ENCODE results near the gene ALAS1.

The ALAS1 gene

GRCh38 chr3:52202384-52203077, 4.6 kb downstream of the ALAS1 start:
- no peak for DNase-seq

- no peak for DNase-seq
Measured at GRCh38 chr3:52203701-52204100, 5.7 kb downstream of the ALAS1 start.

- DNase-seq = peak; percentile 46
Measured at GRCh38 chr3:52204337-52205073, 6.5 kb downstream of the ALAS1 start.

- DNase-seq = no peak
Measured at GRCh38 chr3:52205727-52206372, 7.9 kb downstream of the ALAS1 start.

- no peak for DNase-seq
Measured at GRCh38 chr3:52208556-52208955, 10.6 kb downstream of the ALAS1 start.

GRCh38 chr3:52210037-52210436, 12.1 kb downstream of the ALAS1 start:
- DNase-seq = no peak

- DNase-seq = no peak
Measured at GRCh38 chr3:52210550-52211046, 12.6 kb downstream of the ALAS1 start.

GRCh38 chr3:52211268-52211891, 13.4 kb downstream of the ALAS1 start:
- no peak for DNase-seq

- DNase-seq = no peak
Measured at GRCh38 chr3:52213005-52213404, 15.0 kb downstream of the ALAS1 start.

GRCh38 chr3:52213901-52214300, 15.9 kb downstream of the ALAS1 start:
- no peak for DNase-seq

- DNase-seq = no peak
Measured at GRCh38 chr3:52215351-52215750, 17.4 kb downstream of the ALAS1 start.

- peak; percentile 51 for DNase-seq
Measured at GRCh38 chr3:52216585-52217408, 18.8 kb downstream of the ALAS1 start.

GRCh38 chr3:52217409-52217805, 19.4 kb downstream of the ALAS1 start:
- no peak for DNase-seq

GRCh38 chr3:52218026-52218425, 20.1 kb downstream of the ALAS1 start:
- DNase-seq = no peak

GRCh38 chr3:52218454-52218853, 20.5 kb downstream of the ALAS1 start:
- no peak for DNase-seq

- no peak for DNase-seq
Measured at GRCh38 chr3:52218937-52219650, 21.1 kb downstream of the ALAS1 start.

- DNase-seq = peak; percentile 37
Measured at GRCh38 chr3:52220380-52221026, 22.5 kb downstream of the ALAS1 start.

- DNase-seq = no peak
Measured at GRCh38 chr3:52221141-52221562, 23.2 kb downstream of the ALAS1 start.

- no peak for DNase-seq
Measured at GRCh38 chr3:52221563-52222318, 23.8 kb downstream of the ALAS1 start.
